H9 (cell line): ENCODE results near the gene DCUN1D2. TPM values are rescaled to one million over a fixed set of nuclear protein-coding genes. Genes with fewer than 3 reads are reported as not detected.

ENCODE experiments used
- DNase-seq: peaks from one replicate; pipeline ENCODE4 v3.0.0-alpha.2; 2017
- H2AFZ ChIP-seq: one replicate; pipeline ENCODE4 v1.6.1; 2013; ENCODE audit warnings: mild to moderate bottlenecking, low read length, control low read depth, moderate library complexity
- H2AK5ac ChIP-seq: 2 replicates; pipeline ENCODE4 v1.6.1; 2013; ENCODE audit warnings: low read length, control low read depth, mixed read lengths; ENCODE audit not compliant: insufficient read length
- H2BK120ac ChIP-seq: one replicate; pipeline ENCODE4 v1.6.1; 2013; ENCODE audit warnings: low read depth, mild to moderate bottlenecking, low read length, control low read depth, inconsistent platforms; ENCODE audit not compliant: poor library complexity, severe bottlenecking
- H2BK12ac ChIP-seq: 2 replicates; pipeline ENCODE4 v1.6.1; 2013; ENCODE audit warnings: low read length, control low read depth, mixed read lengths, low read depth; ENCODE audit not compliant: insufficient read length
- H2BK15ac ChIP-seq: 2 replicates; pipeline ENCODE4 v1.6.1; 2013; ENCODE audit warnings: low read depth, low read length, control low read depth
- H2BK20ac ChIP-seq: one replicate; pipeline ENCODE4 v1.6.1; 2013; ENCODE audit warnings: low read depth, mild to moderate bottlenecking, low read length, control low read depth, inconsistent platforms; ENCODE audit not compliant: poor library complexity, severe bottlenecking
- H2BK5ac ChIP-seq: 2 replicates; pipeline ENCODE4 v1.6.1; 2013; ENCODE audit warnings: low read length, control low read depth, mixed read lengths; ENCODE audit not compliant: insufficient read length
- H3K14ac ChIP-seq: 2 replicates; pipeline ENCODE4 v1.6.1; 2013; ENCODE audit warnings: low read length, control low read depth; ENCODE audit not compliant: insufficient read depth
- H3K18ac ChIP-seq: 2 replicates; pipeline ENCODE4 v1.6.1; 2013; ENCODE audit warnings: low read depth, mild to moderate bottlenecking, mixed read lengths, low read length, control low read depth; ENCODE audit not compliant: insufficient read length
- H3K23ac ChIP-seq: 2 replicates; pipeline ENCODE4 v1.6.1; 2013; ENCODE audit warnings: low read length, control low read depth, mixed read lengths, low read depth; ENCODE audit not compliant: insufficient read length
- H3K23me2 ChIP-seq: 2 replicates; pipeline ENCODE4 v1.6.1; 2013; ENCODE audit warnings: low read depth, mild to moderate bottlenecking, mixed read lengths, low read length, control low read depth; ENCODE audit not compliant: insufficient read length, poor library complexity, severe bottlenecking
- H3K27ac ChIP-seq: 2 replicates; pipeline ENCODE4 v1.5.1; 2013; ENCODE audit warnings: low read length, control low read depth, mixed read lengths, low read depth; ENCODE audit not compliant: insufficient read length
- H3K27me3 ChIP-seq: 2 replicates; pipeline ENCODE4 v1.6.1; 2013; ENCODE audit warnings: low read length, control low read depth, inconsistent platforms; ENCODE audit not compliant: insufficient read depth
- H3K4ac ChIP-seq: 2 replicates; pipeline ENCODE4 v1.6.1; 2013; ENCODE audit warnings: low read depth, mild to moderate bottlenecking, control low read depth, inconsistent platforms, low read length, moderate library complexity
- H3K4me1 ChIP-seq: 2 replicates; pipeline ENCODE4 v1.6.1; 2013; ENCODE audit warnings: low read length, control low read depth, inconsistent platforms; ENCODE audit not compliant: insufficient read depth
- H3K4me2 ChIP-seq: 2 replicates; pipeline ENCODE4 v1.6.1; 2013; ENCODE audit warnings: low read length, control low read depth, mixed read lengths; ENCODE audit not compliant: insufficient read length, insufficient read depth
- H3K56ac ChIP-seq: 2 replicates; pipeline ENCODE4 v1.6.1; 2013; ENCODE audit warnings: low read depth, mild to moderate bottlenecking, mixed read lengths, low read length, control low read depth; ENCODE audit not compliant: insufficient read length
- H3K79me1 ChIP-seq: 2 replicates; pipeline ENCODE4 v1.6.1; 2013; ENCODE audit warnings: low read depth, mild to moderate bottlenecking, moderate library complexity, low read length, control low read depth, inconsistent platforms; ENCODE audit not compliant: insufficient read depth, poor library complexity, severe bottlenecking
- H3K79me2 ChIP-seq: 2 replicates; pipeline ENCODE4 v1.6.1; 2013; ENCODE audit warnings: low read length, control low read depth, inconsistent platforms; ENCODE audit not compliant: insufficient read depth
- H3K9ac ChIP-seq: 2 replicates; pipeline ENCODE4 v1.6.1; 2013; ENCODE audit warnings: low read length, control low read depth, mixed read lengths; ENCODE audit not compliant: insufficient read length; ENCODE audit errors: extremely low read depth
- H3K9me3 ChIP-seq: one replicate; pipeline ENCODE4 v1.6.1; 2013; ENCODE audit warnings: low read depth, low read length, inconsistent platforms; ENCODE audit not compliant: control insufficient read depth
- H3T11ph ChIP-seq: one replicate; pipeline ENCODE4 v1.6.1; 2013; ENCODE audit warnings: mild to moderate bottlenecking, low read length, control low read depth, inconsistent platforms
- H4K20me1 ChIP-seq: one replicate; pipeline ENCODE4 v1.6.1; 2013; ENCODE audit not compliant: control insufficient read depth, insufficient read length, insufficient read depth
- H4K5ac ChIP-seq: 2 replicates; pipeline ENCODE4 v1.6.1; 2013; ENCODE audit warnings: low read depth, mild to moderate bottlenecking, mixed read lengths, low read length, control low read depth; ENCODE audit not compliant: insufficient read length
- H4K8ac ChIP-seq: replicated peaks from 2 replicates; pipeline ENCODE4 v1.6.1; 2013; ENCODE audit warnings: low read length, control low read depth, mixed read lengths, low read depth; ENCODE audit not compliant: insufficient read length
- H4K91ac ChIP-seq: 2 replicates; pipeline ENCODE4 v1.6.1; 2013; ENCODE audit warnings: low read depth, mild to moderate bottlenecking, moderate library complexity, mixed read lengths, low read length, control low read depth; ENCODE audit not compliant: insufficient read length
- H3K27ac Mint-ChIP-seq, 3 experiments: 2 replicates in 2 of 3; 3 replicates in 1 of 3; pipeline ENCODE4 v1.8.0; 2020 to 2021; ENCODE audit warnings: mixed read lengths in 3 of 3, mild to moderate bottlenecking in 1 of 3, moderate library complexity in 1 of 3
- H3K27me3 Mint-ChIP-seq: 2 replicates; pipeline ENCODE4 v1.8.0; 2021; ENCODE audit warnings: low read depth, mild to moderate bottlenecking, moderate library complexity, mixed read lengths
- H3K36me3 Mint-ChIP-seq, 3 experiments: 2 replicates in 2 of 3; 3 replicates in 1 of 3; pipeline ENCODE4 v1.8.0; 2020 to 2021; ENCODE audit warnings: low read depth in 3 of 3, mixed read lengths in 3 of 3; ENCODE audit not compliant: insufficient read depth in 1 of 3
- H3K4me1 Mint-ChIP-seq, 2 experiments: 2 replicates each; pipeline ENCODE4 v1.8.0; 2020; ENCODE audit warnings: mixed read lengths in 2 of 2
- H3K4me3 Mint-ChIP-seq, 2 experiments: 2 replicates in 1 of 2; 3 replicates in 1 of 2; pipeline ENCODE4 v1.8.0; 2020 to 2021; ENCODE audit warnings: mild to moderate bottlenecking in 2 of 2, mixed read lengths in 2 of 2, moderate library complexity in 1 of 2
- H3K9me3 Mint-ChIP-seq, 2 experiments: 2 replicates in 1 of 2; 3 replicates in 1 of 2; pipeline ENCODE4 v1.8.0; 2020; ENCODE audit warnings: mild to moderate bottlenecking in 2 of 2, mixed read lengths in 2 of 2, moderate library complexity in 1 of 2
- CTCF ChIP-seq: fragments of 200-600 bp; sonication (generic); conservative IDR thresholded peaks from 3 replicates; pipeline ENCODE4 v1.8.0; 2021; ENCODE audit warnings: antibody characterized with exemption, mild to moderate bottlenecking
- WGBS: extraction: QIAGEN DNeasy Blood & Tissue Kit; methylation state at CpG from one replicate; pipeline ENCODE4 v1.1.7; 2013; ENCODE audit warnings: missing lambda C conversion rate, low lambda C conversion rate, mixed read lengths; ENCODE audit not compliant: insufficient read length; ENCODE audit errors: extremely low coverage; 5-methylcytosine and 5-hydroxymethylcytosine counted together
- total RNA-seq: library from RNA; stranded (reverse); gene quantifications from 2 replicates; pipeline ENCODE4 v1.2.1, GENCODE V29; 2021

Gene DCUN1D2
- total RNA-seq, 1 experiment from 2014 or later = 36.8 TPM

DNA sequence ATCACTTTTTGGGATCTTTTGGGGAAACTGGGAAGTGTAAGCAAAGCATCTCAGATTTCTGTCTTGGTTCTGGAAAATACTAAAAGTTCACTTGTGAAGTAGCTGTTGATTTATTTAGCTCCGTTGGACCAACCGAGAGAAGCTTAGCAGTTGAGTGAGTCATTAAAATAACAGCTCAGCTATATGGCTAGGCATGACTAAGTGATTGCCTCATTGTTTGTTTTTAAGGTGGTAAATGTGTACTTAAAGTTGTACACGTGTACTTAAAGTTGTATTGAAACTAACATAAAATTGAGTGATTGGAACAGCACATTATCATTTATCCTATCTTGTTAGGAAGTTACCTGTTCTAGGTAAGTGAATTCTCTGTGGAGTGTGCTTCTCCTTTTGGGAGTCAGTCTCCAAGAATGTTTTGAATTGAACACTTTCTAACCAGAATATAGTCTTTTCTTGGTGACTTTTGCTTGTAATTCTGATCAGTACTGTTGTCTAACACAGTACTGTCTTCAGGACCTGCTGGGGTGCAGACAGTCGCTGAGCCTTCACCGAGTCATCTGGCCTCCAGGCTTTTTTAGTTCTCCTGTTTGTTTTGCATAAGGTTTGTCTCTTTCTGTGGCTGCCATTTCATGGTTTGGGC lies 2.9 kb upstream of the DCUN1D2 start:
- Histone ChIP-seq H2BK12ac (no peak overlapping the region), H3K9me3 (no peaks in the 10 kb centered on the region), H2BK15ac (no peak overlapping the region), H4K91ac (no peak overlapping the region), H2BK5ac (no peak overlapping the region), H2BK20ac (no peak overlapping the region), H4K8ac (no peak overlapping the region), H3K79me1 (no peaks in the 10 kb centered on the region), H3K14ac (no peak overlapping the region), H3T11ph (no peak overlapping the region), H3K4ac (no peak overlapping the region), H3K9ac (no peak overlapping the region), H2AFZ (no peak overlapping the region), H3K18ac (no peak overlapping the region), H3K23ac (no peak overlapping the region), H3K4me2 (peak overlapping the region; percentile 14), H2AK5ac (no peak overlapping the region), H3K4me1 (peaks cover 4% of the 10 kb centered on the region; the same call in 1 of the 2 replicates), H4K5ac (no peak overlapping the region), H3K27ac (no peak overlapping the region), H4K20me1 (no peaks in the 10 kb centered on the region), H2BK120ac (no peak overlapping the region), H3K79me2 (peaks cover 14% of the 10 kb centered on the region; the same call in 1 of the 2 replicates), H3K27me3 (no peaks in the 10 kb centered on the region), H3K23me2 (peaks cover 23% of the 10 kb centered on the region), H3K56ac (no peak overlapping the region)
- H3K4me1 Mint-ChIP-seq = peaks cover 56 to 59% of the 10 kb centered on the region in 2 experiments
- DNase-seq = no peak
- WGBS = no CpG with 5 or more reads among the region's 5 CpGs
- peak overlapping the region; percentile 29 to 62 for H3K4me3 Mint-ChIP-seq
- no peak for TF ChIP-seq CTCF
- peaks cover 10 to 35% (median 33%) of the 10 kb centered on the region in 3 experiments; a peak in 6 of 7 replicates for H3K36me3 Mint-ChIP-seq
- peaks cover 0 to 2% of the 10 kb centered on the region in 2 experiments; a peak in 3 of 5 replicates for H3K9me3 Mint-ChIP-seq
- no peaks in the 10 kb centered on the region for H3K27me3 Mint-ChIP-seq
- 0 out of 7 replicates have a peak overlapping the region, but pooled peaks of 1 of the 3 experiments have one; percentile 35 for H3K27ac Mint-ChIP-seq
